SH-SY5Y (cell line): ENCODE measurements around the gene NFKBIL1.

Source experiments
- GATA2 ChIP-seq: IDR thresholded peaks from 2 replicates; pipeline ENCODE4 v1.6.1; 2011; ENCODE audit warnings: mild to moderate bottlenecking, low read depth, low read length
- GATA3 ChIP-seq: IDR thresholded peaks from 2 replicates; pipeline ENCODE4 v1.6.1; 2011; ENCODE audit warnings: low read depth, mild to moderate bottlenecking, low read length, moderate library complexity

Gene NFKBIL1

GRCh38 chr6:31545291-31545690, 2.1 kb upstream of the NFKBIL1 start:
- TF ChIP-seq GATA3 (no peak), GATA2 (no peak)

DNA sequence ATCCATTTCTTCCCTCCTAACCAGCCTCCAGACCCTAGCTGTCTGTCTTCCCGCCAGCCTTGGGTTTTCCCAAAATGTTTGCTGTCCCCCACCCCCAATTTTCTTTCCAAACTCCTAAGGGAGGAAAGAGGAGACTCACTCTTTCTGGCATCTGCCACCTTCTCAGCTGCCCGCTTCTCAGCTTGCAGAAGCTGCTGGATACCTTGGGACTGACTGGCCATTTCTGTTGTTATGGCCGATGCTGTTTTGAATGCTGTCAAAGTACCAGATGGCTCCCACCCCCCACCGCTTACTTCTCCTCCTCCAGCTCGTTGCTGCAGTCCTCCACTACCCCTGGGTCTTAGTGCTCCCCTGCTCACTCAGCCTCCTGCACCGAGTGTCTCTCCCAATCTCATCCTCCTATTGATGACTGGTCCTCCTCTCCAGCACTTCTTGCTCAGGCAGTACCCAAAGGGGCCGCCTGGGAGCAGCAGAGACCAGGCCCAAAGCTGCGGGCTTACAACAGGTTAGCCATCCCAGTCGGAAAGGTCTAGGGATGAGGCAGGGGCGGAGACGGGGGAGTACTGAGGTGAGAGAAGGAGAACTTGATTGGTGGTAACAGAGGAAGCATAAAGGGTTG, 960 bp upstream of the NFKBIL1 start, which contains the start of gene ATP6V1G2:
ATP6V1G2 (minus strand) TSS at position 270 of the 619 bp plus-strand sequence; CDS start at position 221, 49 bp downstream.
- TF ChIP-seq GATA2 (no peak), GATA3 (no peak)

DNA sequence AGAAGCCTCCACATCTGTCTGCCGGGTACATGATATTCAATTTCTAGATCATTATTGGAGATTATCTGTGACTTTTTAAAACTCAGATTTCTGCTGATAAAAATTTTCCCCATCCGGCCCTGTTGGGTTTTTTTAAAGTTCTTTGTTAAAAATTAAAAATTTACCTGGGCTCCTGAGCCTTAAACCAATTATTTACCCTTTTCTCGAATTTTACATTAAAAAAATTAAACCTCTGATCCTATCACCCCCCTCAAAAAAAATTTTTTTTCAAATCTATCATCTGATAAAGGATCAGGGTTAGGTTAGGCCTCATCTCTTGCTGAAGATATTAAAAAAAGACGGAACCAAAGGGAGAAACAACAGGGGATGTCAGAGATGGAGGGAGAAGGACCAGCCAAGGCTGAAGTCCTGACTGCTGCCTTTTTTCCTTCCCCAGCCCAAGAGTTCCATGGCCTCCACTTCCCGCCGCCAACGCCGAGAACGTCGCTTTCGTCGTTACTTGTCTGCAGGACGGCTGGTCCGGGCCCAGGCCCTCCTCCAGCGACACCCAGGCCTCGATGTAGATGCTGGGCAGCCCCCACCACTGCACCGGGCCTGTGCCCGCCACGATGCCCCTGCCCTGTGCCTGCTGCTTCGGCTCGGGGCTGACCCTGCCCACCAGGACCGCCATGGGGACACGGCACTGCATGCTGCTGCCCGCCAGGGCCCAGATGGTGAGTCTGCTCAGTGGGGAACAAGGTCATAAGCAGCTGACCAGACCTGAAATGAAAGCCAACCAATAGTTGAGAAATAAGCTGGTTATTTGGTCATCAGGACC, 527 bp downstream of the NFKBIL1 start:
- TF ChIP-seq GATA2 (no peak), GATA3 (peak; percentile 26; the same call in 1 of the 2 replicates)

DNA sequence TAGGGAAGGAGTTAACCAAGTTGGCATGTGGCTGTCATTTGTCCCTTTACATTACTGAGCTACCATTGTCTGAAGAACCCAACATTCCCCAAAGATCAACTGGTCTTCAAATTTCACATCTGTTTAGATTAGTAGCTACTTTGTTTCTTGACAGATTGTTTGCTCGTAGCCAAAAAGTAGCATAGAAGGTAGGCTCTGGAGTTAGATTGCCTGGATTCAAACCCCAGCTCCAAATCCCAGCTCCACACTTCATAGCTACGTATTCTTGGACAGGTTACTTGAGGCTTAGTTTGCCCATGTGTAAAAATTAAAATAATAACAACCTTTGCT, 1.1 kb downstream of the NFKBIL1 start:
- TF ChIP-seq GATA3: no peak
- no peak for TF ChIP-seq GATA2

GRCh38 chr6:31556307-31556706, 8.9 kb downstream of the NFKBIL1 start:
- TF ChIP-seq GATA3: no peak
- no peak for TF ChIP-seq GATA2

DNA sequence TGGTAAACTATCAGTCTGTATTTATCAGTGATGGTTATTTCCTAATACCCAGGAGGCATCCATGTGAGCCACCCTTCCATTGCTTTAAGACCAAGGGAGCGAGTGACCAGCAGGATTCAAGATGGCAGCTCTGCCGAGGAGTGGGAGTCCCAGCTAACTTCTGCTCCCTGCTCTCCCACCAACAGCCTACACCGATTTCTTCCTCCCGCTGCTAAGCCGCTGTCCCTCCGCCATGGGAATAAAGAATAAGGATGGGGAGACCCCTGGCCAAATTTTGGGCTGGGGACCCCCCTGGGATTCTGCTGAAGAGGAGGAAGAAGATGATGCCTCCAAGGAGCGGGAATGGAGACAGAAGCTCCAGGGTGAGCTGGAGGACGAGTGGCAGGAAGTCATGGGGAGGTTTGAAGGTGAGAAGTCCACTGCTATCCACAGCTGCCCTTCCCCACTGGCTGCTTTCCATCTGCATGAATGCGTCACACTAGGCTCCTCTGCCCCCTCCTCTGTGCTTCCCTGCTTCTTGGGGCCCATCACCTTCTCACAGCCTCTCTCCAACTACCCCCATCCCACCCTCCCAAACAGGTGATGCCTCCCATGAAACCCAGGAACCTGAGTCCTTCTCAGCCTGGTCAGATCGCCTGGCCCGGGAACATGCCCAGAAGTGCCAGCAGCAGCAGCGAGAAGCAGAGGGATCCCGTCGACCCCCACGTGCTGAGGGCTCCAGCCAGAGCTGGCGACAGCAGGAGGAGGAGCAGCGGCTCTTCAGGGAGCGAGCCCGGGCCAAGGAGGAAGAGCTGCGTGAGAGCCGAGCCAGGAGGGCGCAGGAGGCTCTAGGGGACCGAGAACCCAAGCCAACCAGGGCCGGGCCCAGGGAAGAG, 10.3 kb downstream of the NFKBIL1 start:
- TF ChIP-seq GATA3: no peak
- no peak for TF ChIP-seq GATA2

DNA sequence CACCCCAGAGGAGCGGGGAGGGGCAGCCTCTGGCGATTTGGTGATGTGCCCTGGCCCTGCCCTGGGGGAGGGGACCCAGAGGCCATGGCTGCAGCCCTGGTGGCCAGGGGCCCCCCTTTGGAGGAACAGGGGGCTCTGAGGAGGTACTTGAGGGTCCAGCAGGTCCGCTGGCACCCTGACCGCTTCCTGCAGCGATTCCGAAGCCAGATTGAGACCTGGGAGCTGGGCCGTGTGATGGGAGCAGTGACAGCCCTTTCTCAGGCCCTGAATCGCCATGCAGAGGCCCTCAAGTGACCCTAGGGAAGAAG, 10.9 kb downstream of the NFKBIL1 start:
- TF ChIP-seq GATA3: no peak
- TF ChIP-seq GATA2: no peak

DNA sequence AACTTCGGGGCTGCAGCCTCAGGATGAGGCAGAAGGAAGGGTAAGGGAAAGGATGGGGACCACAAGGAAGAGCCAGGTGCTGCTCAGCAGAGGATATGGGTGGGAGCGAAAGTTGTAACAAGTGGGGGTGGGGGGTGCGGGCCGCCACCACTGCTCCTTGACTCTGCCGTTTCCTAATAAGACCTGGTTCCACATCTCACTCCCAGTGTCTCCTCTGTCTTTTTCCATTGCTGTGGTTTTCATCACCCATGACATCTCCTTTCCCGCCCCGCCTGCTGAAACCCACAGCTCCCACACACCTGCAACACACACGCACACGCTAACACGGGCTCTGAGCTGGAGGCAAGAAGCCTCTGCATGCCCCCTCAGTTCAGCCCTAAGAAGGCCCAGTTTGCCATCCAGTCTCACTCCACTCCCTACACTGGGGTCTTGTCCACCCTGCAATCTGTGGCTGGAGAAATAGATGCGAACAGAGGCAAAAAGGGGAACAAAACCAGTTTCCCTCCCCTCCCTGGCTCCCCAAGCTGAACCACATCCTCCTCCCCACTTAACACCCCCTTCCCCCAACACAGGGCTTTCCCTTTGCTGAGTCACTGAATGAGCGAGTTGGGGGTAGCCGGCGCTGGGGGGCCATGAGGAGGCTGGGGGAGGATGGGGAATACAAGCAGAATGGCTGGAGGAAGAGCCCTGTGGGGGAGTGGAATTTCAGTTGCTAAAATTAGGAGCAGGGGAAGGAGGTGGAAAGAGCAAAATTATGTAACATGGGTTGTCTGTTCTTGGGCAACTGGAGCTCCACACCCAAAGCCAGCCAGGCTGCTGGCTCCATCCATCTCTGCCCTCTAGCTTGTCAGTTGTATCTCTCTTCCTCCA, 11.5 kb downstream of the NFKBIL1 start:
- TF ChIP-seq GATA3 (no peak), GATA2 (no peak)

DNA sequence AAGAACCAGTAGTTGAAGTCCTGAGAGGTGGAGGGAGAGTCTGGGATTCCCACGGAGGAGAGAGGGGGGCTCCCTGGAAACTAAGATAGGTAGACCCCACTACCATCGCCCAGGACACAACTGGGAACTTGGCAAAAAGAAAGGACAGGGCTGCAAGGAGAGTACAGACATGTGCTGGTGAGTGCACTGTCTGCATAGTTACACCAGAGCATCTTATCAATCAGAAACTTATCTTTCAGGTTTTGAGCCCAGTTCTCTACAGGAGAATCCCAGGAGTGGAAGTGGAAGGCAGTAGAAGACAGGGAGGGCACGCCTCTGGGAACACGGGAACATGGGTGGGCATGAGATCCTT, 12.2 kb downstream of the NFKBIL1 start:
- TF ChIP-seq GATA3 (no peak), GATA2 (no peak)

GRCh38 chr6:31559958-31560696, 12.7 kb downstream of the NFKBIL1 start:
- TF ChIP-seq GATA2: no peak
- TF ChIP-seq GATA3: no peak

DNA sequence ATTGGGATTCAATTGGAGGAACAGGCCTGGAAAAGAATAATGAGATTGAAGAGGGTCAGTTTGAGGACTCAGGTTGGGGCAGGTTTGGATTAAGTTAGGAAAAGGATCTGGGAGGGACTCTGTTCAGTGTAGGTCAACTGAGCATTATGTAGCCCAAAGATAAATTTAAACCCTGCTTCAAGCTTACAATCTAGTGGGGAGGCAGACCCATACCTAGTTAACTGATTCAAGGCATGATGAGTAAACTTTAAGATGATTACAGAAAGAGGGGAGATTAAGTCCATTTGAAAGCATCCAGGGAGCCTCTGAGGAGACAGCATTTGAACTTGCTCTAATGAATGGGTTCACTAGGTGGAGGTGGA, 13.3 kb downstream of the NFKBIL1 start:
- TF ChIP-seq GATA3 (no peak), GATA2 (no peak)

- no peak for TF ChIP-seq GATA3
Observed at GRCh38 chr6:31567531-31568370, 20.3 kb downstream of the NFKBIL1 start.
